ENCODE results near the gene ARHGAP24. TPM values are rescaled to one million over a fixed set of nuclear protein-coding genes. Genes with fewer than 3 reads are reported as not detected.

Gene ARHGAP24
- total and polyA plus RNA-seq, 4 donors: 1.8 to 15.2 (median 3.3) TPM

- Histone ChIP-seq H3K27me3 (ENCODE audit: control insufficient read depth in 4 of 4, insufficient read depth in 4 of 4, low read length in 3 of 4) (no peaks in the 10 kb centered on the region), H3K9ac (ENCODE audit: low read depth in 1 of 2, low read length in 2 of 2) (no peak overlapping the region), H3K36me3 (ENCODE audit: control insufficient read depth in 4 of 4, insufficient read depth in 3 of 4, low read depth in 1 of 4, low read length in 3 of 4) (no peaks in the 10 kb centered on the region), H3K4me3 (ENCODE audit: low read depth in 1 of 3, low read length in 3 of 3) (no peak overlapping the region), H3K27ac (ENCODE audit: low read depth in 1 of 2, low read length in 2 of 2) (no peak overlapping the region), H3K4me1 (ENCODE audit: control insufficient read depth in 4 of 4, insufficient read depth in 4 of 4, low read length in 3 of 4) (no peaks in the 10 kb centered on the region), H3K9me3 (ENCODE audit: control insufficient read depth in 4 of 4, low read length in 3 of 4) (no peaks in the 10 kb centered on the region)
- TF ChIP-seq EGR1 (IDR thresholded peaks at IDR 0.05; ENCODE audit: low read depth in 2 of 2) (no peak), SP1 (IDR thresholded peaks at IDR 0.05) (no peak), CTCF (IDR thresholded peaks at IDR 0.05; ENCODE audit: low read depth, low read length, missing input control) (no peak), GABPA (IDR thresholded peaks at IDR 0.05 in 1 of 2, conservative IDR thresholded peaks at IDR 0.05 in 1 of 2) (no peak), FOXA1 (IDR thresholded peaks at IDR 0.05) (no peak), FOXA2 (IDR thresholded peaks at IDR 0.05) (no peak), ATF3 (IDR thresholded peaks at IDR 0.05) (no peak), JUND (IDR thresholded peaks at IDR 0.05) (no peak), TAF1 (conservative IDR thresholded peaks at IDR 0.05) (no peak), HNF4A (conservative IDR thresholded peaks at IDR 0.05) (no peak), YY1 (IDR thresholded peaks at IDR 0.05) (no peak), RXRA (IDR thresholded peaks at IDR 0.05) (no peak)
- 68% methylated on average over 8 of the region's 8 CpGs for WGBS
- DNase-seq (ENCODE audit: low spot score): no peak
Observed at GRCh38 chr4:85496126-85496849, 21.3 kb downstream of the ARHGAP24 start.

- H3K9ac ChIP-seq (ENCODE audit: low read depth in 1 of 2, low read length in 2 of 2): no peak overlapping the region
- no peak overlapping the region for H3K27ac ChIP-seq (ENCODE audit: low read depth in 1 of 2, low read length in 2 of 2)
- no peaks in the 10 kb centered on the region for H3K36me3 ChIP-seq (ENCODE audit: control insufficient read depth in 4 of 4, insufficient read depth in 3 of 4, low read depth in 1 of 4, low read length in 3 of 4)
- 71% methylated on average over 4 of the region's 4 CpGs for WGBS
- no peak overlapping the region for H3K4me3 ChIP-seq (ENCODE audit: low read depth in 1 of 3, low read length in 3 of 3)
- TF ChIP-seq NR2F2 (IDR thresholded peaks at IDR 0.05) (no peak), HNF4A (conservative IDR thresholded peaks at IDR 0.05) (no peak), ZBTB33 (IDR thresholded peaks at IDR 0.05) (no peak), YY1 (IDR thresholded peaks at IDR 0.05) (no peak), RXRA (IDR thresholded peaks at IDR 0.05) (no peak), FOXA2 (IDR thresholded peaks at IDR 0.05) (no peak), CTCF (IDR thresholded peaks at IDR 0.05; ENCODE audit: low read depth, low read length, missing input control) (no peak), SP1 (IDR thresholded peaks at IDR 0.05) (no peak), RAD21 (IDR thresholded peaks at IDR 0.05) (no peak), REST (IDR thresholded peaks at IDR 0.05) (no peak), FOXA1 (IDR thresholded peaks at IDR 0.05) (no peak), JUND (IDR thresholded peaks at IDR 0.05) (no peak), HNF4G (IDR thresholded peaks at IDR 0.05) (no peak), GABPA (IDR thresholded peaks at IDR 0.05 in 1 of 2, conservative IDR thresholded peaks at IDR 0.05 in 1 of 2) (no peak), ATF3 (IDR thresholded peaks at IDR 0.05) (no peak), EGR1 (IDR thresholded peaks at IDR 0.05; ENCODE audit: low read depth in 2 of 2) (no peak), MAX (IDR thresholded peaks at IDR 0.05) (no peak), TAF1 (conservative IDR thresholded peaks at IDR 0.05) (no peak)
- no peaks in the 10 kb centered on the region for H3K9me3 ChIP-seq (ENCODE audit: control insufficient read depth in 4 of 4, low read length in 3 of 4)
- no peaks in the 10 kb centered on the region for H3K4me1 ChIP-seq (ENCODE audit: control insufficient read depth in 4 of 4, insufficient read depth in 4 of 4, low read length in 3 of 4)
- no peaks in the 10 kb centered on the region for H3K27me3 ChIP-seq (ENCODE audit: control insufficient read depth in 4 of 4, insufficient read depth in 4 of 4, low read length in 3 of 4)
- no peak for DNase-seq (ENCODE audit: low spot score)
Observed at GRCh38 chr4:85496933-85497332, 22.0 kb downstream of the ARHGAP24 start.

Data from liver (tissue), 9 donors.